Smooth muscle cell (in vitro differentiated cells): ENCODE measurements around the gene CBLC. TPM values are rescaled to one million over a fixed set of nuclear protein-coding genes. Genes with fewer than 3 reads are reported as not detected.

ENCODE experiments used
- DNase-seq: peaks from one replicate; lab custom pipeline; 2025; ENCODE audit not compliant: unreplicated experiment; lab: John Stamatoyannopoulos, UW
- H2AFZ ChIP-seq: fragments of 200-600 bp; sonication (generic); 2 replicates; pipeline ENCODE4 v1.6.0; 2016; ENCODE audit warnings: antibody characterized with exemption, low read depth, mild to moderate bottlenecking
- H3F3A ChIP-seq: fragments of 200-600 bp; sonication (generic); 2 replicates; pipeline ENCODE4 v1.6.0; 2017; ENCODE audit warnings: antibody characterized with exemption, low read depth
- H3K27ac ChIP-seq: fragments of 200-600 bp; sonication (generic); 2 replicates; pipeline ENCODE4 v1.5.1; 2016; ENCODE audit warnings: low read depth, mild to moderate bottlenecking
- H3K27me3 ChIP-seq: fragments of 200-600 bp; sonication (generic); 2 replicates; pipeline ENCODE4 v1.6.1; 2016; ENCODE audit warnings: low read depth, mild to moderate bottlenecking
- H3K36me3 ChIP-seq: fragments of 200-600 bp; sonication (generic); 2 replicates; pipeline ENCODE4 v1.5.1; 2016; ENCODE audit warnings: low read depth
- H3K4me1 ChIP-seq: fragments of 200-600 bp; sonication (generic); 2 replicates; pipeline ENCODE4 v1.5.1; 2016; ENCODE audit warnings: low read depth
- H3K4me2 ChIP-seq: fragments of 200-600 bp; sonication (generic); 2 replicates; pipeline ENCODE4 v1.6.0; 2016; ENCODE audit warnings: mild to moderate bottlenecking
- H3K4me3 ChIP-seq: fragments of 200-600 bp; sonication (generic); 2 replicates; pipeline ENCODE4 v1.5.1; 2016; ENCODE audit warnings: mild to moderate bottlenecking
- H3K79me2 ChIP-seq: fragments of 200-600 bp; sonication (generic); 2 replicates; pipeline ENCODE4 v1.6.0; 2016; ENCODE audit warnings: low read depth, mild to moderate bottlenecking
- H3K9ac ChIP-seq: fragments of 200-600 bp; sonication (generic); 2 replicates; pipeline ENCODE4 v1.6.0; 2016; ENCODE audit warnings: low read depth
- H3K9me3 ChIP-seq: fragments of 200-600 bp; sonication (generic); replicated peaks from 2 replicates; pipeline ENCODE4 v1.5.1; 2016; ENCODE audit warnings: low read depth
- H4K20me1 ChIP-seq: fragments of 200-600 bp; sonication (generic); 2 replicates; pipeline ENCODE4 v1.6.0; 2016; ENCODE audit warnings: low read depth
- WGBS: methylation state at CpG from one replicate; pipeline ENCODE4 v1.1.7; 2016; ENCODE audit warnings: low lambda C conversion rate; 5-methylcytosine and 5-hydroxymethylcytosine counted together
- polyA plus RNA-seq: library from polyadenylated mRNA; unstranded; fragments of >200 nt; fragmentation: Nextera tagmentation; extraction: Ambion mirVana; gene quantifications from 2 replicates; pipeline ENCODE4 v1.2.1, GENCODE V29; 2016
- total RNA-seq: library from RNA; depleted of rRNA; stranded (reverse); fragments of >200 nt; gene quantifications from 2 replicates; pipeline ENCODE4 v1.2.3, GENCODE V29; 2014
- TF ChIP-seq, protein P1 (sequence below): fragments of 200-600 bp; sonication (generic); IDR thresholded peaks from 2 replicates; pipeline ENCODE4 v1.5.1; 2017; ENCODE audit warnings: borderline replicate concordance, mild to moderate bottlenecking, antibody characterized with exemption; ENCODE audit not compliant: insufficient read depth, poor library complexity, severe bottlenecking

CBLC gene
- total and polyA plus RNA-seq, 2 experiments from 2014 or later: 0.40 to 0.87 TPM

DNA sequence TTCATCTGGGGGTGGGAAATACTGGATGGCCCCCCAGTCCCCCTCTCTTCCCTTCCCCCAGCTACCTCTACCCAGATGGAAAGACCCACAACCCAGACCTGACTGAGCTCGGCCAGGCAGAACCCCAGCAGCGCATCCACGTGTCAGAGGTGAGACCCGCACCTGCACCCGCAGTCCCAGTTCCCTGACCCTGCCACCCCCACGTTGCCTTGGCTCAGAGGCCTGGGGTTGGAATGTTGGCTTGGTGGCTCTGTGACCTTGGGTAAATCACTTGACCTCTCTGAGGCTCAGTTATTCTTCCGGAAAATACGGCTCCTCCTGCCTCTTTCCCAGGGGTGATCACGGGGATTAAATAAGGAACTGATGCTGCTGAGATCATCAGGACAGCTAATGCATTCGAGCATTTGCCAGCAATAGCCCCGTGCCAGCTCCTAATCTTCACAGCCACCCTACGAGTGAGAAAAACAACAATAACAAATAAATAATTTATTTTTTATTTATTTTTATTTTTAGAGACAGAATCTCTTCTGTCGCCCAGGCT, 12.3 kb downstream of the CBLC start:
- H3K9ac ChIP-seq: no peak overlapping the region
- H3K36me3 ChIP-seq: no peaks in the 10 kb centered on the region
- H3K27ac ChIP-seq: no peak overlapping the region
- no peaks in the 10 kb centered on the region for H3K27me3 ChIP-seq
- H2AFZ ChIP-seq: no peak overlapping the region
- no peak overlapping the region for H3K4me2 ChIP-seq
- no peaks in the 10 kb centered on the region for H3K79me2 ChIP-seq
- no peak overlapping the region for H3K4me3 ChIP-seq
- H3K4me1 ChIP-seq: no peaks in the 10 kb centered on the region
- no peaks in the 10 kb centered on the region for H3F3A ChIP-seq
- H3K9me3 ChIP-seq: no peaks in the 10 kb centered on the region
- WGBS: 95% methylated on average over 13 of the region's 13 CpGs
- TF ChIP-seq, protein P1, sequence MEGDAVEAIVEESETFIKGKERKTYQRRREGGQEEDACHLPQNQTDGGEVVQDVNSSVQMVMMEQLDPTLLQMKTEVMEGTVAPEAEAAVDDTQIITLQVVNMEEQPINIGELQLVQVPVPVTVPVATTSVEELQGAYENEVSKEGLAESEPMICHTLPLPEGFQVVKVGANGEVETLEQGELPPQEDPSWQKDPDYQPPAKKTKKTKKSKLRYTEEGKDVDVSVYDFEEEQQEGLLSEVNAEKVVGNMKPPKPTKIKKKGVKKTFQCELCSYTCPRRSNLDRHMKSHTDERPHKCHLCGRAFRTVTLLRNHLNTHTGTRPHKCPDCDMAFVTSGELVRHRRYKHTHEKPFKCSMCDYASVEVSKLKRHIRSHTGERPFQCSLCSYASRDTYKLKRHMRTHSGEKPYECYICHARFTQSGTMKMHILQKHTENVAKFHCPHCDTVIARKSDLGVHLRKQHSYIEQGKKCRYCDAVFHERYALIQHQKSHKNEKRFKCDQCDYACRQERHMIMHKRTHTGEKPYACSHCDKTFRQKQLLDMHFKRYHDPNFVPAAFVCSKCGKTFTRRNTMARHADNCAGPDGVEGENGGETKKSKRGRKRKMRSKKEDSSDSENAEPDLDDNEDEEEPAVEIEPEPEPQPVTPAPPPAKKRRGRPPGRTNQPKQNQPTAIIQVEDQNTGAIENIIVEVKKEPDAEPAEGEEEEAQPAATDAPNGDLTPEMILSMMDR: no peak
- DNase-seq: no peak
- no peaks in the 10 kb centered on the region for H4K20me1 ChIP-seq

DNA sequence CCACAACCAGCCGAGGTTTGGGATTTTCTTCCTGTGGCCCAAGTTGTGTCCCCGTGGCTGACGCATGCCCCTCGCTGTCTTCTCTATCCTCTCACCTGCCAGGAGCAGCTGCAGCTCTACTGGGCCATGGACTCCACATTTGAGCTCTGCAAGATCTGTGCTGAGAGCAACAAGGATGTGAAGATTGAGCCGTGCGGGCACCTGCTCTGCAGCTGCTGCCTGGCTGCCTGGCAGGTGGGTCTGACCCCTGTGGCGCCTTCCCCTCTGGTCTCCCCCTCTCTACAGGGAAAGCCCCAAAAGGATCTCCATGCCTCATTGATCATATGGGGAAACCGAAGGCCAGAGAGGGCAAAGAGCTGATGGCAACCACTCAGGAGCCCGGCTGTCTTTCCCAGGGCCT, 14.6 kb downstream of the CBLC start:
- 92% methylated on average over 9 of the region's 9 CpGs for WGBS
- no peaks in the 10 kb centered on the region for H4K20me1 ChIP-seq
- H3K79me2 ChIP-seq: no peaks in the 10 kb centered on the region
- no peak for DNase-seq
- H3K9me3 ChIP-seq: no peaks in the 10 kb centered on the region
- no peak overlapping the region for H3K27ac ChIP-seq
- H3F3A ChIP-seq: no peaks in the 10 kb centered on the region
- no peak overlapping the region for H3K4me3 ChIP-seq
- H3K27me3 ChIP-seq: no peaks in the 10 kb centered on the region
- H3K9ac ChIP-seq: no peak overlapping the region
- H3K36me3 ChIP-seq: no peaks in the 10 kb centered on the region
- no peak overlapping the region for H2AFZ ChIP-seq
- TF ChIP-seq, protein P1: no peak
- no peak overlapping the region for H3K4me2 ChIP-seq
- no peaks in the 10 kb centered on the region for H3K4me1 ChIP-seq

DNA sequence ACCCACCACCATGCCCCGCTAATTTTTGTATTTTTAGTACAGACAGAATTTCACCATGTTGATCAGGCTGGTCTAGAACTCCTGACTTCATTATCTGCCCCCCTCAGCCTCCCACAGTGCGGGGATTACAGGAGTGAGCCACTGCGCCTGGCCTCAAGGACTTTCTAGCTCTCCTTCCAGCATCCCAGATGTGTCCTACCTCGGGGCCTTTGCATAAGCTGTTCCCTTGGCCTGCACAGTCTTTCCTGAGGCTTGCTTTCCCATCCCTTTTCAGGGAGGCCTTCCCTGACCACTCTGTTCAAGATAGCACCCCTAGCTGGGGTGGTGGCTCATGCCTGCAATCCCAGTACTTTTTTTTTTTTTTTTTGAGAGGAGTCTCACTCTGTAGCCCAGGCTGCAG, 16.9 kb downstream of the CBLC start:
- WGBS: 97% methylated on average over 4 of the region's 4 CpGs

More for the DNA sequence above, 16.9 kb downstream of the CBLC start:
- Histone ChIP-seq H3K27me3 (no peaks in the 10 kb centered on the region), H3K4me2 (no peak overlapping the region), H3K9me3 (no peaks in the 10 kb centered on the region), H4K20me1 (no peaks in the 10 kb centered on the region), H3F3A (no peaks in the 10 kb centered on the region), H3K4me3 (no peak overlapping the region), H3K27ac (no peak overlapping the region), H3K36me3 (no peaks in the 10 kb centered on the region), H3K9ac (no peak overlapping the region), H3K4me1 (no peaks in the 10 kb centered on the region), H2AFZ (no peak overlapping the region), H3K79me2 (no peaks in the 10 kb centered on the region)
- TF ChIP-seq, protein P1: no peak
- DNase-seq: no peak
